ENCODE data around the gene FGF11.

FGF11 gene

DNA sequence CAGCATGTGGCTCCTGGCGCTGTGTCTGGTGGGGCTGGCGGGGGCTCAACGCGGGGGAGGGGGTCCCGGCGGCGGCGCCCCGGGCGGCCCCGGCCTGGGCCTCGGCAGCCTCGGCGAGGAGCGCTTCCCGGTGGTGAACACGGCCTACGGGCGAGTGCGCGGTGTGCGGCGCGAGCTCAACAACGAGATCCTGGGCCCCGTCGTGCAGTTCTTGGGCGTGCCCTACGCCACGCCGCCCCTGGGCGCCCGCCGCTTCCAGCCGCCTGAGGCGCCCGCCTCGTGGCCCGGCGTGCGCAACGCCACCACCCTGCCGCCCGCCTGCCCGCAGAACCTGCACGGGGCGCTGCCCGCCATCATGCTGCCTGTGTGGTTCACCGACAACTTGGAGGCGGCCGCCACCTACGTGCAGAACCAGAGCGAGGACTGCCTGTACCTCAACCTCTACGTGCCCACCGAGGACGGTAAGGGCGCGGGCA is 31.0 kb upstream of the FGF11 start:
- DNase-seq: no peak

- no peak for DNase-seq
Measured at GRCh38 chr17:7408863-7409262, 30.4 kb upstream of the FGF11 start.

DNA sequence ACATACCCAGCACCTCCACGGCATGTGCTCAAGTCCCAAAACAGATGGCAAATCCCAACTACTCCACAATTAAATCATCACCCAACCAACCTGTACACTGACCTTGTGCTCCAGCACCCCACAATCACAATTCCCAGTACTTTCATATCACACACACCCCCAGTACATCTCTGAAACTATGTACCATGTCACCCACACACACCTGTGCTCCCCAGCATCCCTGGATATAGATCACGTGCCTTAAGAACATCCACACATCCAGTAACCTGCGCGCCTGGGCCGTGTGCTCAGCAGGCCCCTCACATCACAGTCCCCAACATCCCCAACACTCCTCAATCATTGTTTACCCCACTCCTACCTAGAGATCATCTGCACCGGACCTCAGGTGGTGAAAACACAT is 29.6 kb upstream of the FGF11 start:
- no peak for DNase-seq

GRCh38 chr17:7410634-7411426 is 28.5 kb upstream of the FGF11 start:
- no peak for DNase-seq

DNA sequence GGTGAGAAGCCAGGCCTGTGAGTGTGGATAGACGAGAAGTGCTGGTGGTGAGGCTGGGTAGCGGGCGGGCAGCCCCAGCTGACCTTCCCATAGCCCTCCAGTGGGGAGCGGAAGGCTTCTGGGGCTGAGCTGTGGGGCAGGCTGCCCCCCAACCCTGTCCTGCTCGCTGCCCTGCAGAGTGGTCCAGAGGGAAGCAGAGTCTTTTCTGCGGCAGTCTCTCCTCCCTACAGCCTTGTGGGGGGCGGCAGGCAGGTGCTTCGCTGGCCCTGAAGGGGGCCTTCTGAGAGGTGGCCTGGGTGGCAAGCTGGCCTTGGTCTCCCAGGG is 27.9 kb upstream of the FGF11 start:
- DNase-seq: no peak

- no peak for DNase-seq
Measured at GRCh38 chr17:7413346-7413985, 25.8 kb upstream of the FGF11 start.

DNA sequence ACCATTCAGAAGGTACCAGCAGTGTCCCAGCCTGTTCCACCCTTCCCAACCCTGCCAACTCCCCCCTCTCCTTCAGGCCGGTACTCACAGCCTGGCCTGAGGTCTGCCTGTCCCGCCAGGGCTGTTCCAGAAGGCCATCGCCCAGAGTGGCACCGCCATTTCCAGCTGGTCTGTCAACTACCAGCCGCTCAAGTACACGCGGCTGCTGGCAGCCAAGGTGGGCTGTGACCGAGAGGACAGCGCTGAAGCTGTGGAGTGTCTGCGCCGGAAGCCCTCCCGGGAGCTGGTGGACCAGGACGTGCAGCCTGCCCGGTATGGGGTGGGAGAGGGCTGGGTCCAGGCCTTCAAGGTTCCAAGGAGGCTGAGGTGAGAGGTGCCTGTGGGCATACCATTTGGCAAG is 24.5 kb upstream of the FGF11 start:
- no peak for DNase-seq

DNA sequence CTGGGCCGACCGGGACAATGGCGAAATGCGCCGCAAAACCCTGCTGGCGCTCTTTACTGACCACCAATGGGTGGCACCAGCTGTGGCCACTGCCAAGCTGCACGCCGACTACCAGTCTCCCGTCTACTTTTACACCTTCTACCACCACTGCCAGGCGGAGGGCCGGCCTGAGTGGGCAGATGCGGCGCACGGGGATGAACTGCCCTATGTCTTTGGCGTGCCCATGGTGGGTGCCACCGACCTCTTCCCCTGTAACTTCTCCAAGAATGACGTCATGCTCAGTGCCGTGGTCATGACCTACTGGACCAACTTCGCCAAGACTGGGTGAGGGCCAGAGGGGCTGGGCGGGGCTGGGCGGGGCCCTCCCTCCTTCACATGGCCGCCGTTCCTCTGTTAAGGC is 23.5 kb upstream of the FGF11 start:
- DNase-seq: no peak

- no peak for DNase-seq
Measured at GRCh38 chr17:7416323-7416722, 23.0 kb upstream of the FGF11 start.

DNA sequence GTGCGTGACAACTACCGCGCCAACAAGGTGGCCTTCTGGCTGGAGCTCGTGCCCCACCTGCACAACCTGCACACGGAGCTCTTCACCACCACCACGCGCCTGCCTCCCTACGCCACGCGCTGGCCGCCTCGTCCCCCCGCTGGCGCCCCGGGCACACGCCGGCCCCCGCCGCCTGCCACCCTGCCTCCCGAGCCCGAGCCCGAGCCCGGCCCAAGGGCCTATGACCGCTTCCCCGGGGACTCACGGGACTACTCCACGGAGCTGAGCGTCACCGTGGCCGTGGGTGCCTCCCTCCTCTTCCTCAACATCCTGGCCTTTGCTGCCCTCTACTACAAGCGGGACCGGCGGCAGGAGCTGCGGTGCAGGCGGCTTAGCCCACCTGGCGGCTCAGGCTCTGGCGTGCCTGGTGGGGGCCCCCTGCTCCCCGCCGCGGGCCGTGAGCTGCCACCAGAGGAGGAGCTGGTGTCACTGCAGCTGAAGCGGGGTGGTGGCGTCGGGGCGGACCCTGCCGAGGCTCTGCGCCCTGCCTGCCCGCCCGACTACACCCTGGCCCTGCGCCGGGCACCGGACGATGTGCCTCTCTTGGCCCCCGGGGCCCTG is 22.2 kb upstream of the FGF11 start:
- DNase-seq: no peak

DNA sequence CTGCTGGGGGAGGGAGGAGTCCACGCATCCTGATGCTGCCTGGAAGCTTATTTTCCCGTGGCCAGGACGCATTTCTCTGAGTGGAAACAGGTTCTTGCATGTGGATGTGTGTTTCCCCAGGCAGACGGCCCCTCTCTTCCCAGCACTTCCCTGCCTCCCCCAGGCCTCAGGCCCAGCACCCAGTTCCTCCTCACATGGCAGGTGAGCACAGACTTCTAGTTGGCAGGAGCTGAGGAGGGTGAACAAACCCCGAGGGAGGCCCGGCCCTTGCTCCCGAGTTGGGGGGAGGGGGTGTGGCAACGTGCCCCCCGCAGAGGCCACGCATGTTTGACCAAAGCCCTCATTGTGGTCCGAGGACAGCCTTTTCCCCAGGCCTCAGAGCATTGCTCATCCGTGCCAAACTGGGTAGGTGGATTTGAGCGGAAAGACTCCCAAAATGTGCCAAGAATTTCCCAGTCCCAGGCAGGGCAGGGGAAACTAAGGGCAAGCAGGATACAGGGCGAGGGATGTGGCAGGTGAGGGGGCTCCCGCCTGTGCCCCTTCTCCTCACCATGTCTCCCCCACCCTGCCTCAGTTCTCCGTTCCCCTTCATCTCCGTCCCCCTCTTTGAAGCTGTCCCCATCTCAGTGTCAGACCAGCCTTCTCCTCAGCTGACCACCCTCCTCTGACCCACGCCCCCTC is 20.7 kb upstream of the FGF11 start:
- DNase-seq: no peak

GRCh38 chr17:7419819-7420610 is 19.3 kb upstream of the FGF11 start, which contains the start of gene SPEM1:
Gene SPEM1, plus strand, starts transcription at chr17:7420324. Its CDS starts 61 bp downstream, at chr17:7420385.
- DNase-seq: no peak

DNA sequence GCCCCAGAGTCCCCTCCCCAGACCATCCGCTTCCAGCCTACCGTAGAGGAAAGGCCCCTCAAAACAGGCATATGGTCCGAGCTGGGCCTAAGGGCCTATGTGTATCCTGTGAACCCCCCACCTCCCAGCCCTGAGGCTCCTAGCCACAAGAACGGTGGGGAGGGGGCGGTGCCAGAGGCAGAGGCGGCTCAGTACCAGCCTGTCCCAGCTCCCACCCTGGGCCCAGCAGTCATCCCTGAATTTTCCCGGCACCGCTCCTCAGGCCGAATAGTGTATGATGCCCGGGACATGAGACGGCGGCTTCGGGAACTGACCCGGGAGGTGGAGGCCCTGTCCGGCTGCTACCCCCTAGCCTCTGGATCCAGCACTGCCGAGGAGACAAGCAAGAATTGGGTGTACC is 18.1 kb upstream of the FGF11 start:
- DNase-seq: no peak

GRCh38 chr17:7423679-7424078 is 15.6 kb upstream of the FGF11 start:
- DNase-seq: no peak

GRCh38 chr17:7425316-7425715 is 14.0 kb upstream of the FGF11 start, which contains the start of gene SPEM2:
Gene SPEM2, plus strand, starts transcription at chr17:7425616. Its CDS starts 73 bp downstream, at chr17:7425689.
- DNase-seq: no peak

GRCh38 chr17:7425756-7426155 is 13.6 kb upstream of the FGF11 start:
- no peak for DNase-seq

DNA sequence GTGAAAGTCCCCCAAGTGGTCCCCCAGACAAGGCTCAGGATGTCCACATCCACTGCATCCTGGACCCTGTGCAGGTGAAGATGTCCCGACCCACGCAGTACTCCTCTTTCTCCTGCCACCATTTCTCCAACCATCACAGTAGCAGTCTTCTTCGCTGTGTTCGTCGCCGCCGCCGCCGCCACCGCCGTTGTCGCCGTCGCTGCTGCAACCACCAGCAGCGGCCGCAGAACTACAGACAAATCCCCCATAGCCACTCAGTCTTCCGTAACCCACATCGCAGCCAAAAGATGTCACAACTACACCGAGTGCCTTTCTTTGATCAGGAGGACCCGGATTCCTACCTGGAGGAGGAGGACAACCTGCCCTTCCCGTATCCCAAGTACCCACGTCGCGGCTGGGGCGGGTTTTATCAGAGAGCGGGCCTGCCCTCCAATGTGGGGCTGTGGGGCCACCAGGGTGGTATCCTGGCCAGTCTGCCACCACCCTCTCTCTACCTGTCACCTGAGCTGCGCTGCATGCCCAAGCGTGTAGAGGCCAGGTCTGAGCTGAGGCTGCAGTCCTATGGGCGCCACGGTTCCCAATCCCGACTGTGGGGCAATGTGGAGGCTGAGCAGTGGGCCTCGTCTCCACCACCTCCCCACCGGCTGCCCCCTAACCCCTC is 13.0 kb upstream of the FGF11 start:
- no peak for DNase-seq

DNA sequence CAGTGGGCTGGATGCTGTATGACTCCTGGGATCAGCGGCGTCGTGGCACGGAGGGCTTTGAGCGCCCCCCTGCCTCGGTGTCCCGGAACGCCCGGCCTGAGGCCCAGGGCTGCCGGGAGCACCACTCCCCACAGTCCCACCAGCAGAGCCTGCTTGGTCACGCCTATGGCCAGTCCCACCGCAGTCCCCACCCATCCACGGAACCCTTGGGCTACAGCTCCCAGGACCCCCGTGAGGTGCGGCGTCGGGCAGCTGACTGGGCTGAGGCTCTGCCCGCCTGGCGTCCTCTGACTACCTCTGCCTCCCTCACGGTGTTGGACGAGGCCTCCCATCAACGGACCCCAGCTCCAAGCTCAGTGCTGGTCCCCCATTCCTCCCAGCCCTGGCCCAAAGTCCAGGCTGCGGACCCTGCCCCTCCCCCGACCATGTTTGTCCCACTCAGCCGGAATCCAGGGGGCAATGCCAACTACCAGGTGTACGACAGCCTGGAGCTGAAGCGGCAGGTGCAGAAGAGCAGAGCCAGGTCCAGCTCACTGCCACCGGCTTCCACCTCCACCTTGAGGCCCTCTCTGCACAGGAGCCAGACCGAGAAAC is 12.3 kb upstream of the FGF11 start:
- DNase-seq: no peak

- no peak for DNase-seq
Measured at GRCh38 chr17:7427549-7427948, 11.8 kb upstream of the FGF11 start.

GRCh38 chr17:7428557-7428956 is 10.8 kb upstream of the FGF11 start, which contains the start of gene SPEM3:
Gene SPEM3, plus strand, starts transcription at chr17:7428857. Its CDS starts 46 bp downstream, at chr17:7428903.
- no peak for DNase-seq

- DNase-seq: no peak
Measured at GRCh38 chr17:7429722-7430121, 9.6 kb upstream of the FGF11 start.
